Caco-2 (cell line): ENCODE data around the gene ZEB1. TPM values are rescaled to one million over a fixed set of nuclear protein-coding genes. Genes with fewer than 3 reads are reported as not detected.

Source experiments
- BruUV-seq: library from RNA; stranded (reverse); fragments of 400-500 nt; replicated peaks from 2 replicates; lab custom pipeline; 2021; lab: Mats Ljungman, UMichigan
- CTCF ChIA-PET: fragments of 300-600 bp; sonication (Branson Sonifier 250); formaldehyde crosslinking; loops from one replicate; lab custom pipeline; 2022; ENCODE audit warnings: antibody characterized with exemption; lab: Charles Lee
- POLR2A ChIA-PET: fragments of 300-600 bp; sonication (Branson Sonifier 250); formaldehyde crosslinking; loops from one replicate; lab custom pipeline; 2022; ENCODE audit warnings: antibody characterized with exemption; lab: Charles Lee
- DNase-seq, 2 experiments: peaks; one replicate each; pipeline versions ENCODE4 v3.0.0 to v3.0.0-alpha.2; 2020 to 2022
- H3K27me3 ChIP-seq: replicated peaks from 2 replicates; pipeline ENCODE4 v1.6.0; 2011; ENCODE audit warnings: low read length; ENCODE audit not compliant: control insufficient read depth, insufficient read depth
- H3K36me3 ChIP-seq: 2 replicates; pipeline ENCODE4 v1.5.1; 2011; ENCODE audit warnings: low read length; ENCODE audit not compliant: control insufficient read depth, insufficient read depth
- H3K4me1 ChIP-seq: fragments of 250-450 bp; sonication (Bioruptor Pico); 2 replicates; pipeline ENCODE4 v1.5.1; 2020; ENCODE audit warnings: mild to moderate bottlenecking
- H3K4me3 ChIP-seq: 2 replicates; pipeline ENCODE4 v1.5.1; 2011; ENCODE audit warnings: low read depth, mild to moderate bottlenecking, control low read depth, low read length
- H3K9me3 ChIP-seq: fragments of 250-450 bp; sonication (Bioruptor Pico); 2 replicates; pipeline ENCODE4 v1.5.1; 2020; ENCODE audit warnings: mild to moderate bottlenecking, moderate library complexity
- H3K27ac Mint-ChIP-seq: one replicate; pipeline ENCODE4 v1.8.0; 2022; ENCODE audit warnings: mixed read lengths; ENCODE audit not compliant: unreplicated experiment
- H3K27me3 Mint-ChIP-seq: one replicate; pipeline ENCODE4 v1.8.0; 2022; ENCODE audit warnings: mixed read lengths; ENCODE audit not compliant: insufficient read depth, unreplicated experiment
- H3K36me3 Mint-ChIP-seq: one replicate; pipeline ENCODE4 v1.8.0; 2022; ENCODE audit warnings: mild to moderate bottlenecking, mixed read lengths; ENCODE audit not compliant: insufficient read depth, unreplicated experiment
- H3K4me1 Mint-ChIP-seq: one replicate; pipeline ENCODE4 v1.8.0; 2022; ENCODE audit warnings: low read depth, mixed read lengths; ENCODE audit not compliant: unreplicated experiment
- H3K4me3 Mint-ChIP-seq: one replicate; pipeline ENCODE4 v1.8.0; 2022; ENCODE audit warnings: mild to moderate bottlenecking, moderate library complexity, mixed read lengths; ENCODE audit not compliant: unreplicated experiment
- H3K9me3 Mint-ChIP-seq: one replicate; pipeline ENCODE4 v1.8.0; 2022; ENCODE audit warnings: mixed read lengths; ENCODE audit not compliant: unreplicated experiment
- CTCF ChIP-seq, 2 experiments: fragments of 200-600 bp in 1 of 2; IDR thresholded peaks; 1 replicate in 1 of 2; 2 replicates in 1 of 2; pipeline versions ENCODE4 v1.5.1 to v1.8.0; 2011 to 2022; ENCODE audit warnings: antibody characterized with exemption in 1 of 2, control low read depth in 1 of 2, inconsistent platforms in 1 of 2, low read depth in 1 of 2, low read length in 1 of 2, mild to moderate bottlenecking in 1 of 2, moderate library complexity in 1 of 2; ENCODE audit not compliant: insufficient read depth in 1 of 2, severe bottlenecking in 1 of 2, unreplicated experiment in 1 of 2
- intact Hi-C: fragments of 100-400 bp; cut with micrococcal nuclease; formaldehyde crosslinking; loops from one replicate; pipeline ENCODE4 v1.10.0; 2022; ENCODE audit not compliant: unreplicated experiment
- total RNA-seq: library from RNA; stranded (reverse); gene quantifications from 2 replicates; pipeline ENCODE4 v1.2.3, GENCODE V29; 2022

Gene ZEB1
- total RNA-seq, 1 experiment from 2014 or later, result not detected

- no peak for TF ChIP-seq CTCF (IDR thresholded peaks at IDR 0.05; ENCODE audit: insufficient read depth in 1 of 2, low read depth in 1 of 2, low read length in 1 of 2, severe bottlenecking in 1 of 2, unreplicated experiment in 1 of 2)
- no peaks in the 10 kb centered on the region for H3K36me3 ChIP-seq
- no TSS peak for BruUV-seq
- intact Hi-C loops, result no loop called here
- ChIA-PET CTCF (no interaction called here), POLR2A (no interaction called here)
- H3K9me3 Mint-ChIP-seq, result no peaks in the 10 kb centered on the region
- no peak for DNase-seq
- no peaks in the 10 kb centered on the region for H3K27me3 ChIP-seq
- H3K27ac Mint-ChIP-seq, result no peak overlapping the region
- H3K4me1 ChIP-seq, result no peaks in the 10 kb centered on the region
- peaks cover 5% of the 10 kb centered on the region for H3K27me3 Mint-ChIP-seq
- no peaks in the 10 kb centered on the region for H3K4me1 Mint-ChIP-seq
- no peak overlapping the region for H3K4me3 Mint-ChIP-seq
- no peaks in the 10 kb centered on the region for H3K9me3 ChIP-seq
- no peaks in the 10 kb centered on the region for H3K36me3 Mint-ChIP-seq
- no peak overlapping the region for H3K4me3 ChIP-seq
Measured at GRCh38 chr10:31399171-31399570, 80.2 kb downstream of the ZEB1 start.

GRCh38 chr10:31399631-31400030 lies 80.6 kb downstream of the ZEB1 start:
- ChIA-PET CTCF (no interaction called here), POLR2A (no interaction called here)
- Mint-ChIP-seq H3K4me3 (no peak overlapping the region), H3K27ac (no peak overlapping the region), H3K27me3 (peaks cover 5% of the 10 kb centered on the region), H3K9me3 (no peaks in the 10 kb centered on the region), H3K4me1 (no peaks in the 10 kb centered on the region), H3K36me3 (no peaks in the 10 kb centered on the region)
- Histone ChIP-seq H3K9me3 (no peaks in the 10 kb centered on the region), H3K27me3 (no peaks in the 10 kb centered on the region), H3K4me3 (no peak overlapping the region), H3K36me3 (no peaks in the 10 kb centered on the region), H3K4me1 (no peaks in the 10 kb centered on the region)
- TF ChIP-seq CTCF (IDR thresholded peaks at IDR 0.05; ENCODE audit: insufficient read depth in 1 of 2, low read depth in 1 of 2, low read length in 1 of 2, severe bottlenecking in 1 of 2, unreplicated experiment in 1 of 2), result no peak
- BruUV-seq, result no TSS peak
- intact Hi-C loops, result no loop called here
- no peak for DNase-seq

GRCh38 chr10:31401287-31401686 lies 82.3 kb downstream of the ZEB1 start:
- ChIA-PET POLR2A (no interaction called here), CTCF (no interaction called here)
- intact Hi-C loops, result no loop called here
- H3K9me3 Mint-ChIP-seq, result no peaks in the 10 kb centered on the region
- no peak overlapping the region for H3K27ac Mint-ChIP-seq
- H3K36me3 Mint-ChIP-seq, result no peaks in the 10 kb centered on the region
- Histone ChIP-seq H3K9me3 (no peaks in the 10 kb centered on the region), H3K4me1 (no peaks in the 10 kb centered on the region), H3K27me3 (no peaks in the 10 kb centered on the region), H3K36me3 (no peaks in the 10 kb centered on the region), H3K4me3 (no peak overlapping the region)
- TF ChIP-seq CTCF (IDR thresholded peaks at IDR 0.05; ENCODE audit: insufficient read depth in 1 of 2, low read depth in 1 of 2, low read length in 1 of 2, severe bottlenecking in 1 of 2, unreplicated experiment in 1 of 2), result no peak
- no peaks in the 10 kb centered on the region for H3K4me1 Mint-ChIP-seq
- no peak for DNase-seq
- no peak overlapping the region for H3K4me3 Mint-ChIP-seq
- H3K27me3 Mint-ChIP-seq, result peaks cover 5% of the 10 kb centered on the region
- no TSS peak for BruUV-seq
